ENCODE measurements around the gene AFDN.

AFDN gene

DNA sequence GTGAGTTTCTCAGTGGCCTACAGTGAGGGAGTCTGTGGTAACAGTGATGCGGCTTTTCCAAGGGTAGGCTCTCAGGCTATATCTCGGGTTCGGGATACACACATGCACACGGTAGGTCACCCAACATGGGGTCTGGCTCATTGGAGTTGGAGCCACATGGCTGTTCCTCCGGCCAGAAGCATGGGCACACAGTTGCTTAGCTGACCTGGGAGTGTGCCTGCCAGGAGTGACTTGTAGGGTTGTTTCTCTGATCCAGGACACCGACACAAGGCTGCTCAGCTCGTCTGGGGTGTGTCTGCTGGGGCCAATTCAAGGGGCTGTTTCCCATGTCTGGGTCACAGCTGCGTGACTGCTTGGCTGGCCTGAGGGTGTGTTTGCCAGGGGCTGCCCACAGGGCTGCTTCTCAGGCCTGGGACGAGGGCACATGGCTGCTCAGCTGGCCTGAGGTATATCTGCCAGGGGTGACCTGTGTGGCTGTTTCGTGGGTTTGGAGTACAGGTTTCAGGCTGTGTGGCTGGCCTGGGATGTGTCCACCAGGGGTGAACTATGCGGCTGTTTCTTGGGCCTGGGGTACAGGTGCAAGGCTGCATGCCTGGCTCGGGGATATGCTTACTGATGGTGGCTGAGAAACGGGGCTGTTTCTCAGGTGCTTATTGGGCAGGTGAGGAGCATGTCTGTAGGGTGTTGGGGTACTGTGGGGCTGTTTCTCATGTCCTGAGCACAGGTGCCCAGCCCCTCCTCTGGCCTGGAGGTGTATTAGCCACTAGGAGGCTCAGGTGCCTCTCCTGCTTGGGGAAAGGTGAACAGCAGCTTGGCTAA is 185.9 kb downstream of the AFDN start:
- peaks cover 37% of the 10 kb centered on the region for H3K27me3 ChIP-seq (ENCODE audit: insufficient read depth, low read length)
- H3K4me1 ChIP-seq (ENCODE audit: control insufficient read depth, insufficient read depth, low read length, unreplicated experiment), result peaks cover 4% of the 10 kb centered on the region
- no peak overlapping the region for H3K4me3 ChIP-seq (ENCODE audit: low read depth, low read length)
- H3K27ac ChIP-seq (ENCODE audit: low read depth, low read length), result no peak overlapping the region
- no peak overlapping the region for H2AFZ ChIP-seq (ENCODE audit: low read length, unreplicated experiment)
- H3K79me2 ChIP-seq (ENCODE audit: control insufficient read depth, insufficient read depth, low read length, unreplicated experiment), result no peaks in the 10 kb centered on the region
- no peaks in the 10 kb centered on the region for H3K36me3 ChIP-seq (ENCODE audit: insufficient read depth, low read length)

DNA sequence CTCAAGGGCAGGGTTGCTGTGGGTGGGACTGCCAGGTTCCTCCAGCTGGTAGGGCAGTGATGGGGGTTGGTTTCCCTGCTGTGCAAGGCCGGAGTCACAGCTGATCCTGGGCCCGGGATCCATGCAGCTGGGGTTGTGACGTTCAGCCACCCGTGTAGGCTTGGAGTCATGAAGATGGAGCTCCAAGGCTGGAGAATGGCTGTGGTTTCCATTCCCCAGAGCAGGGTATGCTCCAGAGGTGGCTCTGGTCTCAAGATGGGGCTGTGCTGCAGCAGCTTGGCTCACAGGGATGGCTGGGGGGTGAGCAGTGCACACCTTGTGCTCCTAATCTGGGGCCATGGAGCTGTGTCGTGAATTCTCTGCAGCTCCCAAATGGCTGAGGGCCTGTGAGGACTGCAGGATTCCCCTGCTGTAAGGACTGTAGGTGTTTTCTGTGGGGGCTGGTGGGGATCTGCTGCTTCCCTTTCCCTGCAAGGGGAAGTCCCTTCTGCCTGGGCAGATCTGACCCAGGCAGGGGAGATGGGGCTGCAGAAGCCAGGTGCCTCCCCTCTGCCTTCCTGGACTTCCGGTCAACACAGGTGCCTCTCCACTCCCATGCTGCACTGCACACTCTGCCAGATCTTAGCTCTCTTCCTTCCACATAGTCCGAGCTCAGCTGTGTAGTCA is 186.7 kb downstream of the AFDN start:
- no peaks in the 10 kb centered on the region for H3K79me2 ChIP-seq (ENCODE audit: control insufficient read depth, insufficient read depth, low read length, unreplicated experiment)
- peaks cover 45% of the 10 kb centered on the region for H3K27me3 ChIP-seq (ENCODE audit: insufficient read depth, low read length)
- H3K4me3 ChIP-seq (ENCODE audit: low read depth, low read length), result no peak overlapping the region
- H3K36me3 ChIP-seq (ENCODE audit: insufficient read depth, low read length), result no peaks in the 10 kb centered on the region
- H2AFZ ChIP-seq (ENCODE audit: low read length, unreplicated experiment), result no peak overlapping the region
- no peaks in the 10 kb centered on the region for H3K4me1 ChIP-seq (ENCODE audit: control insufficient read depth, insufficient read depth, low read length, unreplicated experiment)
- no peak overlapping the region for H3K27ac ChIP-seq (ENCODE audit: low read depth, low read length)

- no peaks in the 10 kb centered on the region for H3K79me2 ChIP-seq (ENCODE audit: control insufficient read depth, insufficient read depth, low read length, unreplicated experiment)
- peaks cover 54% of the 10 kb centered on the region for H3K27me3 ChIP-seq (ENCODE audit: insufficient read depth, low read length)
- no peak overlapping the region for H3K27ac ChIP-seq (ENCODE audit: low read depth, low read length)
- no peaks in the 10 kb centered on the region for H3K4me1 ChIP-seq (ENCODE audit: control insufficient read depth, insufficient read depth, low read length, unreplicated experiment)
- no peak overlapping the region for H3K4me3 ChIP-seq (ENCODE audit: low read depth, low read length)
- H2AFZ ChIP-seq (ENCODE audit: low read length, unreplicated experiment), result no peak overlapping the region
- no peaks in the 10 kb centered on the region for H3K36me3 ChIP-seq (ENCODE audit: insufficient read depth, low read length)
These were observed 187.7 kb downstream of the AFDN start for GRCh38 chr6:168014428-168014827.

- H3K79me2 ChIP-seq (ENCODE audit: control insufficient read depth, insufficient read depth, low read length, unreplicated experiment), result no peaks in the 10 kb centered on the region
- H3K4me1 ChIP-seq (ENCODE audit: control insufficient read depth, insufficient read depth, low read length, unreplicated experiment), result no peaks in the 10 kb centered on the region
- H2AFZ ChIP-seq (ENCODE audit: low read length, unreplicated experiment), result no peak overlapping the region
- no peak overlapping the region for H3K4me3 ChIP-seq (ENCODE audit: low read depth, low read length)
- H3K36me3 ChIP-seq (ENCODE audit: insufficient read depth, low read length), result no peaks in the 10 kb centered on the region
- H3K27ac ChIP-seq (ENCODE audit: low read depth, low read length), result no peak overlapping the region
- H3K27me3 ChIP-seq (ENCODE audit: insufficient read depth, low read length), result peaks cover 58% of the 10 kb centered on the region
These were observed 188.3 kb downstream of the AFDN start for GRCh38 chr6:168015009-168015408.

- Histone ChIP-seq H3K79me2 (ENCODE audit: control insufficient read depth, insufficient read depth, low read length, unreplicated experiment) (no peaks in the 10 kb centered on the region), H3K4me3 (ENCODE audit: low read depth, low read length) (no peak overlapping the region), H3K36me3 (ENCODE audit: insufficient read depth, low read length) (no peaks in the 10 kb centered on the region), H3K4me1 (ENCODE audit: control insufficient read depth, insufficient read depth, low read length, unreplicated experiment) (no peaks in the 10 kb centered on the region), H2AFZ (ENCODE audit: low read length, unreplicated experiment) (no peak overlapping the region), H3K27ac (ENCODE audit: low read depth, low read length) (no peak overlapping the region), H3K27me3 (ENCODE audit: insufficient read depth, low read length) (peaks cover 64% of the 10 kb centered on the region)
These were observed 188.9 kb downstream of the AFDN start for GRCh38 chr6:168015482-168016175.

DNA sequence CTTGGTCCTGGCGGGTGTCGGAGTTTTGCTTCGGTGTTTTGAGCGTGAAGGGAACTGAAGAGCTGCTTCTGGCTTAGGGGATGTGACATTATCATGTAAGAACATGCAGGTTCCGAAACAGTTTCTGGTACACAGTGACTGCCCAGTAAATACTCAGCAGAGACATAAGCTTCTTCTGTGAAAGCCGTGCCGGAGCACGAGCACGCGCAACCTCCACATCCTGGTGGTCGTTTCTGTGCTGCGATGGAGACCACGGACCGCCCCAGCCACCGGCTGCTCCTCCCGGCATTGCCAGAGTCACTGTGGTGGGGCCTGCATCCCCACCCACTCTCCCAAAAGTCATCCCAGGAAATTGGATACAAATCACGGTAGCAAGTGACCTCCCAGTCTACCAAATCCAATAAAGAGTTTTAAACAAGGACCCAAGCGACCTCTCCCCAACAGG is 189.5 kb downstream of the AFDN start:
- no peaks in the 10 kb centered on the region for H3K79me2 ChIP-seq (ENCODE audit: control insufficient read depth, insufficient read depth, low read length, unreplicated experiment)
- no peak overlapping the region for H3K27ac ChIP-seq (ENCODE audit: low read depth, low read length)
- no peak overlapping the region for H3K4me3 ChIP-seq (ENCODE audit: low read depth, low read length)
- H3K27me3 ChIP-seq (ENCODE audit: insufficient read depth, low read length), result peaks cover 69% of the 10 kb centered on the region
- no peak overlapping the region for H2AFZ ChIP-seq (ENCODE audit: low read length, unreplicated experiment)
- H3K36me3 ChIP-seq (ENCODE audit: insufficient read depth, low read length), result no peaks in the 10 kb centered on the region
- H3K4me1 ChIP-seq (ENCODE audit: control insufficient read depth, insufficient read depth, low read length, unreplicated experiment), result no peaks in the 10 kb centered on the region

GRCh38 chr6:168016721-168017525 is 190.2 kb downstream of the AFDN start:
- no peak overlapping the region for H3K4me3 ChIP-seq (ENCODE audit: low read depth, low read length)
- H3K27ac ChIP-seq (ENCODE audit: low read depth, low read length), result no peak overlapping the region
- H3K36me3 ChIP-seq (ENCODE audit: insufficient read depth, low read length), result no peaks in the 10 kb centered on the region
- H3K27me3 ChIP-seq (ENCODE audit: insufficient read depth, low read length), result peaks cover 76% of the 10 kb centered on the region
- no peak overlapping the region for H2AFZ ChIP-seq (ENCODE audit: low read length, unreplicated experiment)
- no peaks in the 10 kb centered on the region for H3K79me2 ChIP-seq (ENCODE audit: control insufficient read depth, insufficient read depth, low read length, unreplicated experiment)
- H3K4me1 ChIP-seq (ENCODE audit: control insufficient read depth, insufficient read depth, low read length, unreplicated experiment), result no peaks in the 10 kb centered on the region

DNA sequence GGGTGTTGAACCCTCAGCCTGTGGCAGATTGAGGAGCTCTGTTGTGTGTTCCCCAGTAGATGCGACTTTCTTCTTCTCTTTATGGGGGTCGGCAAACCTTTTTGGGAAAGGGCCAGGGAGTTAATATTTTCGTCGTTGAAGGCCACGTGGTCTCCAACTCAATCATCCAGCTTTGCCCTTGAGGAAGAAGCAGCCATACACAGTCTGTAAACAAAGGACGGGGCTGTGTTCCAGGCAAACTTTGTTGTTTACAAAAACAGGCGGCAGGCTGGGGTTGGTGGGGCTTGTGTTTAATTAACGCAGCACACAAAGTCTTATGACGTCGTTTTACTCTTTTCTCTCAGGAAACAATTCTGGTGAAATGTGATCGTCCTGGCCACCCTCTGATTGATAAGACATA is 190.9 kb downstream of the AFDN start:
- Histone ChIP-seq H3K4me1 (ENCODE audit: control insufficient read depth, insufficient read depth, low read length, unreplicated experiment) (no peaks in the 10 kb centered on the region), H3K27me3 (ENCODE audit: insufficient read depth, low read length) (peaks cover 82% of the 10 kb centered on the region), H3K36me3 (ENCODE audit: insufficient read depth, low read length) (no peaks in the 10 kb centered on the region)

GRCh38 chr6:168018664-168019063 is 192.0 kb downstream of the AFDN start:
- Histone ChIP-seq H3K27me3 (ENCODE audit: insufficient read depth, low read length) (peaks cover 84% of the 10 kb centered on the region), H3K79me2 (ENCODE audit: control insufficient read depth, insufficient read depth, low read length, unreplicated experiment) (no peaks in the 10 kb centered on the region), H2AFZ (ENCODE audit: low read length, unreplicated experiment) (no peak overlapping the region), H3K36me3 (ENCODE audit: insufficient read depth, low read length) (no peaks in the 10 kb centered on the region), H3K27ac (ENCODE audit: low read depth, low read length) (no peak overlapping the region), H3K4me3 (ENCODE audit: low read depth, low read length) (no peak overlapping the region), H3K4me1 (ENCODE audit: control insufficient read depth, insufficient read depth, low read length, unreplicated experiment) (no peaks in the 10 kb centered on the region)

More for the DNA sequence above, 190.9 kb downstream of the AFDN start:
- Histone ChIP-seq H3K4me3 (ENCODE audit: low read depth, low read length) (no peak overlapping the region), H3K79me2 (ENCODE audit: control insufficient read depth, insufficient read depth, low read length, unreplicated experiment) (no peaks in the 10 kb centered on the region), H3K27ac (ENCODE audit: low read depth, low read length) (no peak overlapping the region), H2AFZ (ENCODE audit: low read length, unreplicated experiment) (no peak overlapping the region)

DNA sequence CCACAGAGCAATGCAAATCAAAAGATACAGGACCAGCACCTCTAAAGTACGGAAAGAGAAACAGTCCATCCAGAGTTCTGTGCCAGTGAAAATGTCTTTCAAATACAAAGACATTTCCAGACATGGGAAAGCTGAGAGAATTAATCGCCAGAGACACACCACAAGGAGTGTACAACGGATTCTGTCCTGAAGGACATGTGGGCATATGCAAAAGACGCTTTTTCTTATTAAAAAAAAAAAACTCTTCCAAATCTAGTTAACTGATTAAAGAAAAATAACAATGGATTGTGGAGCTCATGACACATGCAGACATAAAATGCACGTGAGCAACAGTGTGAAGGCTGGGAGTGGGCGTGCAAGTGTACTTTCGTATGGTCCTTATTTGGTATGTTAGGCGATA is 193.5 kb downstream of the AFDN start:
- H3K4me1 ChIP-seq (ENCODE audit: control insufficient read depth, insufficient read depth, low read length, unreplicated experiment), result no peaks in the 10 kb centered on the region
- no peak overlapping the region for H3K4me3 ChIP-seq (ENCODE audit: low read depth, low read length)
- H3K27me3 ChIP-seq (ENCODE audit: insufficient read depth, low read length), result peaks cover 70% of the 10 kb centered on the region
- H2AFZ ChIP-seq (ENCODE audit: low read length, unreplicated experiment), result no peak overlapping the region
- no peaks in the 10 kb centered on the region for H3K79me2 ChIP-seq (ENCODE audit: control insufficient read depth, insufficient read depth, low read length, unreplicated experiment)
- H3K27ac ChIP-seq (ENCODE audit: low read depth, low read length), result no peak overlapping the region
- no peaks in the 10 kb centered on the region for H3K36me3 ChIP-seq (ENCODE audit: insufficient read depth, low read length)
